Neural cell (in vitro differentiated cells): ENCODE data around the gene TPST2. TPM values are rescaled to one million over a fixed set of nuclear protein-coding genes. Genes with fewer than 3 reads are reported as not detected.

Source experiments
- H2AFZ ChIP-seq: fragments of 200-600, 300-800 bp; sonication (generic), shearing (Covaris generic); 2 replicates; pipeline ENCODE4 v1.6.0; 2014; ENCODE audit warnings: low read depth, mild to moderate bottlenecking, antibody characterized with exemption, low read length, moderate library complexity
- H3F3A ChIP-seq: fragments of 200-600 bp; shearing (Covaris generic); 2 replicates; pipeline ENCODE4 v1.6.1; 2016; ENCODE audit warnings: mild to moderate bottlenecking, moderate library complexity, mixed read lengths, antibody characterized with exemption, low read length; ENCODE audit not compliant: insufficient read depth, poor library complexity, severe bottlenecking
- H3K27ac ChIP-seq: fragments of 200-600, 300-800 bp; sonication (generic), shearing (Covaris generic); 2 replicates; pipeline ENCODE4 v1.5.1; 2014; ENCODE audit warnings: mild to moderate bottlenecking, low read length, moderate library complexity
- H3K27me3 ChIP-seq: fragments of 300-800, 200-600 bp; sonication (generic), shearing (Covaris generic); 2 replicates; pipeline ENCODE4 v1.6.0; 2014; ENCODE audit warnings: mild to moderate bottlenecking, low read depth, low read length, moderate library complexity; ENCODE audit not compliant: insufficient read depth
- H3K36me3 ChIP-seq: fragments of 300-800, 200-600 bp; sonication (generic), shearing (Covaris generic); 2 replicates; pipeline ENCODE4 v1.5.1; 2014; ENCODE audit warnings: mild to moderate bottlenecking, antibody characterized with exemption, low read length, moderate library complexity; ENCODE audit not compliant: insufficient read depth
- H3K4me2 ChIP-seq: fragments of 300-800, 200-600 bp; sonication (generic), shearing (Covaris generic); 2 replicates; pipeline ENCODE4 v1.6.0; 2014; ENCODE audit warnings: mild to moderate bottlenecking, low read length
- H3K4me3 ChIP-seq: fragments of 300-800, 200-600 bp; sonication (generic), shearing (Covaris generic); 2 replicates; pipeline ENCODE4 v1.5.1; 2014; ENCODE audit warnings: mild to moderate bottlenecking, low read length, moderate library complexity
- H3K79me2 ChIP-seq: fragments of 200-600 bp; shearing (Covaris generic); replicated peaks from 2 replicates; pipeline ENCODE4 v1.6.0; 2014; ENCODE audit warnings: mild to moderate bottlenecking, low read length, moderate library complexity; ENCODE audit not compliant: insufficient read depth
- H3K9ac ChIP-seq: fragments of 300-800, 200-600 bp; sonication (generic), shearing (Covaris generic); 2 replicates; pipeline ENCODE4 v1.6.1; 2016; ENCODE audit warnings: mild to moderate bottlenecking, low read length, mixed read lengths
- H3K9me2 ChIP-seq: fragments of 200-600 bp; shearing (Covaris generic); 2 replicates; pipeline ENCODE4 v1.6.1; 2016; ENCODE audit warnings: mild to moderate bottlenecking, low read length, mixed read lengths; ENCODE audit not compliant: insufficient read depth
- H3K9me3 ChIP-seq: fragments of 200-600, 300-800 bp; sonication (generic), shearing (Covaris generic); 2 replicates; pipeline ENCODE4 v1.6.1; 2016; ENCODE audit warnings: mild to moderate bottlenecking, mixed run types, low read length, moderate library complexity, mixed read lengths
- H4K20me1 ChIP-seq: fragments of 200-600 bp; shearing (Covaris generic); 2 replicates; pipeline ENCODE4 v1.6.1; 2016; ENCODE audit warnings: mild to moderate bottlenecking, mixed run types; ENCODE audit not compliant: insufficient read depth
- EP300 ChIP-seq: fragments of 450-650 bp; conservative IDR thresholded peaks from 2 replicates; pipeline ENCODE4 v1.6.1; 2014; ENCODE audit warnings: antibody characterized with exemption, mild to moderate bottlenecking, moderate library complexity; ENCODE audit not compliant: poor library complexity, severe bottlenecking
- EZH2 ChIP-seq: fragments of 200-600, 300-800 bp; shearing (Covaris generic), sonication (generic); IDR thresholded peaks from 2 replicates; pipeline ENCODE4 v1.6.1; 2014; ENCODE audit warnings: antibody characterized with exemption, low read length, borderline replicate concordance, mild to moderate bottlenecking; ENCODE audit not compliant: insufficient read depth, poor library complexity, severe bottlenecking
- MXI1 ChIP-seq: fragments of 450-650 bp; conservative IDR thresholded peaks from 2 replicates; pipeline ENCODE4 v1.6.1; 2014; ENCODE audit warnings: antibody characterized with exemption, mild to moderate bottlenecking; ENCODE audit not compliant: poor library complexity, severe bottlenecking
- POLR2AphosphoS5 ChIP-seq: IDR thresholded peaks from 2 replicates; pipeline ENCODE4 v1.6.1; 2012
- RAD21 ChIP-seq: fragments of 450-650 bp; conservative IDR thresholded peaks from 2 replicates; pipeline ENCODE4 v1.6.1; 2014; ENCODE audit warnings: antibody characterized with exemption, mild to moderate bottlenecking, moderate library complexity
- SMC3 ChIP-seq: fragments of 450-650 bp; conservative IDR thresholded peaks from 2 replicates; pipeline ENCODE4 v1.6.1; 2014; ENCODE audit warnings: antibody characterized with exemption, mild to moderate bottlenecking, moderate library complexity; ENCODE audit not compliant: poor library complexity
- TAF1 ChIP-seq: IDR thresholded peaks from 2 replicates; pipeline ENCODE4 v1.6.1; 2012; ENCODE audit warnings: low read depth
- polyA plus RNA-seq: library from polyadenylated mRNA; depleted of rRNA; stranded (reverse); fragments of >200 nt; gene quantifications from 2 replicates; pipeline ENCODE4 v1.2.3, GENCODE V29; 2014
- TF ChIP-seq, protein P1 (sequence below): IDR thresholded peaks from 2 replicates; pipeline ENCODE4 v1.6.1; 2012; ENCODE audit warnings: borderline replicate concordance
- TF ChIP-seq, protein P2 (sequence below): fragments of 450-650 bp; IDR thresholded peaks from 2 replicates; pipeline ENCODE4 v1.5.1; 2014; ENCODE audit warnings: antibody characterized with exemption, mild to moderate bottlenecking, moderate library complexity; ENCODE audit not compliant: poor library complexity, severe bottlenecking

Gene TPST2
- polyA plus RNA-seq, 1 donor from 2014 or later, result 16.6 TPM

GRCh38 chr22:26566994-26567393 lies 22.9 kb downstream of the TPST2 start:
- H3K27me3 ChIP-seq, result no peaks in the 10 kb centered on the region
- no peak overlapping the region for H3K9ac ChIP-seq
- H4K20me1 ChIP-seq, result no peaks in the 10 kb centered on the region
- no peaks in the 10 kb centered on the region for H3F3A ChIP-seq
- H3K4me3 ChIP-seq, result no peak overlapping the region
- H3K9me3 ChIP-seq, result no peaks in the 10 kb centered on the region
- TF ChIP-seq EZH2, result no peak
- TF ChIP-seq EP300, result no peak
- no peak for TF ChIP-seq SMC3
- TF ChIP-seq, protein P1, sequence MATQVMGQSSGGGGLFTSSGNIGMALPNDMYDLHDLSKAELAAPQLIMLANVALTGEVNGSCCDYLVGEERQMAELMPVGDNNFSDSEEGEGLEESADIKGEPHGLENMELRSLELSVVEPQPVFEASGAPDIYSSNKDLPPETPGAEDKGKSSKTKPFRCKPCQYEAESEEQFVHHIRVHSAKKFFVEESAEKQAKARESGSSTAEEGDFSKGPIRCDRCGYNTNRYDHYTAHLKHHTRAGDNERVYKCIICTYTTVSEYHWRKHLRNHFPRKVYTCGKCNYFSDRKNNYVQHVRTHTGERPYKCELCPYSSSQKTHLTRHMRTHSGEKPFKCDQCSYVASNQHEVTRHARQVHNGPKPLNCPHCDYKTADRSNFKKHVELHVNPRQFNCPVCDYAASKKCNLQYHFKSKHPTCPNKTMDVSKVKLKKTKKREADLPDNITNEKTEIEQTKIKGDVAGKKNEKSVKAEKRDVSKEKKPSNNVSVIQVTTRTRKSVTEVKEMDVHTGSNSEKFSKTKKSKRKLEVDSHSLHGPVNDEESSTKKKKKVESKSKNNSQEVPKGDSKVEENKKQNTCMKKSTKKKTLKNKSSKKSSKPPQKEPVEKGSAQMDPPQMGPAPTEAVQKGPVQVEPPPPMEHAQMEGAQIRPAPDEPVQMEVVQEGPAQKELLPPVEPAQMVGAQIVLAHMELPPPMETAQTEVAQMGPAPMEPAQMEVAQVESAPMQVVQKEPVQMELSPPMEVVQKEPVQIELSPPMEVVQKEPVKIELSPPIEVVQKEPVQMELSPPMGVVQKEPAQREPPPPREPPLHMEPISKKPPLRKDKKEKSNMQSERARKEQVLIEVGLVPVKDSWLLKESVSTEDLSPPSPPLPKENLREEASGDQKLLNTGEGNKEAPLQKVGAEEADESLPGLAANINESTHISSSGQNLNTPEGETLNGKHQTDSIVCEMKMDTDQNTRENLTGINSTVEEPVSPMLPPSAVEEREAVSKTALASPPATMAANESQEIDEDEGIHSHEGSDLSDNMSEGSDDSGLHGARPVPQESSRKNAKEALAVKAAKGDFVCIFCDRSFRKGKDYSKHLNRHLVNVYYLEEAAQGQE, result no peak
- TF ChIP-seq, protein P2, sequence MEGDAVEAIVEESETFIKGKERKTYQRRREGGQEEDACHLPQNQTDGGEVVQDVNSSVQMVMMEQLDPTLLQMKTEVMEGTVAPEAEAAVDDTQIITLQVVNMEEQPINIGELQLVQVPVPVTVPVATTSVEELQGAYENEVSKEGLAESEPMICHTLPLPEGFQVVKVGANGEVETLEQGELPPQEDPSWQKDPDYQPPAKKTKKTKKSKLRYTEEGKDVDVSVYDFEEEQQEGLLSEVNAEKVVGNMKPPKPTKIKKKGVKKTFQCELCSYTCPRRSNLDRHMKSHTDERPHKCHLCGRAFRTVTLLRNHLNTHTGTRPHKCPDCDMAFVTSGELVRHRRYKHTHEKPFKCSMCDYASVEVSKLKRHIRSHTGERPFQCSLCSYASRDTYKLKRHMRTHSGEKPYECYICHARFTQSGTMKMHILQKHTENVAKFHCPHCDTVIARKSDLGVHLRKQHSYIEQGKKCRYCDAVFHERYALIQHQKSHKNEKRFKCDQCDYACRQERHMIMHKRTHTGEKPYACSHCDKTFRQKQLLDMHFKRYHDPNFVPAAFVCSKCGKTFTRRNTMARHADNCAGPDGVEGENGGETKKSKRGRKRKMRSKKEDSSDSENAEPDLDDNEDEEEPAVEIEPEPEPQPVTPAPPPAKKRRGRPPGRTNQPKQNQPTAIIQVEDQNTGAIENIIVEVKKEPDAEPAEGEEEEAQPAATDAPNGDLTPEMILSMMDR, result no peak
- TF ChIP-seq MXI1, result no peak
- no peak for TF ChIP-seq RAD21
- TF ChIP-seq POLR2AphosphoS5, result no peak
- no peak for TF ChIP-seq TAF1
- H3K27ac ChIP-seq, result no peak overlapping the region
- H2AFZ ChIP-seq, result no peak overlapping the region
- no peaks in the 10 kb centered on the region for H3K36me3 ChIP-seq
- no peaks in the 10 kb centered on the region for H3K79me2 ChIP-seq
- H3K9me2 ChIP-seq, result no peaks in the 10 kb centered on the region
- H3K4me2 ChIP-seq, result no peak overlapping the region

GRCh38 chr22:26565889-26566288 lies 24.0 kb downstream of the TPST2 start:
- Histone ChIP-seq H3K79me2 (no peaks in the 10 kb centered on the region), H4K20me1 (no peaks in the 10 kb centered on the region)
- TF ChIP-seq, protein P1, result no peak
- TF ChIP-seq MXI1, result no peak
- TF ChIP-seq SMC3, result no peak
- TF ChIP-seq, protein P2, result no peak
- no peak for TF ChIP-seq POLR2AphosphoS5
- TF ChIP-seq EZH2, result no peak
- TF ChIP-seq RAD21, result no peak
- TF ChIP-seq TAF1, result no peak
- TF ChIP-seq EP300, result no peak

More at GRCh38 chr22:26565889-26566288, 24.0 kb downstream of the TPST2 start:
- Histone ChIP-seq H3K27ac (no peak overlapping the region), H3K4me3 (no peak overlapping the region), H3K4me2 (no peak overlapping the region), H3K9me3 (no peaks in the 10 kb centered on the region), H3K36me3 (no peaks in the 10 kb centered on the region), H3K9ac (no peak overlapping the region), H3K27me3 (no peaks in the 10 kb centered on the region), H3K9me2 (no peaks in the 10 kb centered on the region), H3F3A (no peaks in the 10 kb centered on the region), H2AFZ (no peak overlapping the region)
